ENCODE measurements around the gene ZCCHC24. TPM values are rescaled to one million over a fixed set of nuclear protein-coding genes. Genes with fewer than 3 reads are reported as not detected.

ZCCHC24 gene
- total and polyA plus RNA-seq, 2 donors (not counting 3 experiments of a cell fraction or from before 2014, with no cell fraction given): 5.2 to 8.4 TPM

DNA sequence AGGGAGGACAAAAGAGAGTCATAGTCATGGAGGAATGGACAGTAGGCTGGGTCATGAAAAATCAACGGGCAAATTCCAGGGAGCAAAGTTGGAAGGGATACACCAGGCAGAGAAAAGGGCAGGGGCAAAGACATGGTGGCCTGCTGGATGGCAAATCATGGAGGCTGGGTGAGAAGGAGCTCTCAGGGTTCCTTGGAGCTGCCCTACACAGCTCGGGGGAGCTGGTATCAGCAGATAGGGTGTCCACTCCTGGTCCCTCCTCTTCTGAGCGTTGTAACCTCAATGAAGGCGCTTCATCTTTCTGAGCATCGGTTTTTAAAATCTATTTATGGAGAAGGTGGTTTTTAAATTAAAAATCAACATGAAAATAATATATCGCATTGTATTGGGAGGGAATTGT, 39.1 kb upstream of the ZCCHC24 start:
- Histone ChIP-seq H3K4me1 (ENCODE audit: control insufficient read depth, extremely low read depth, insufficient read depth, low read length) (no peaks in the 10 kb centered on the region), H3K9me1 (replicated peaks; ENCODE audit: control insufficient read depth, extremely low read depth, insufficient read depth, low read length) (no peaks in the 10 kb centered on the region), H4K20me1 (replicated peaks; ENCODE audit: control insufficient read depth, extremely low read depth, insufficient read depth, low read length) (no peaks in the 10 kb centered on the region), H3K27ac (ENCODE audit: insufficient read depth, low read depth, low read length) (no peak overlapping the region), H3K4me2 (ENCODE audit: insufficient read depth, low read length) (no peak overlapping the region), H3K27me3 (ENCODE audit: control insufficient read depth in 2 of 2, insufficient read depth in 2 of 2, low read length in 2 of 2) (peaks cover 3 to 6% of the 10 kb centered on the region in 2 experiments), H3K9me3 (replicated peaks; ENCODE audit: control insufficient read depth, insufficient read depth, low read length) (no peaks in the 10 kb centered on the region), H3K9ac (replicated peaks; ENCODE audit: extremely low read depth, insufficient read depth, low read length) (no peak overlapping the region), H3K36me3 (ENCODE audit: control insufficient read depth in 2 of 2, extremely low read depth in 1 of 2, insufficient read depth in 2 of 2, low read length in 2 of 2) (no peaks in the 10 kb centered on the region), H3K79me2 (ENCODE audit: control insufficient read depth, insufficient read depth, low read length) (no peaks in the 10 kb centered on the region), H3K4me3 (replicated peaks in 1 of 3; ENCODE audit: insufficient read depth in 1 of 3, low read depth in 1 of 3, low read length in 3 of 3) (no peak overlapping the region), H2AFZ (ENCODE audit: low read depth, low read length) (no peak overlapping the region)
- ChIA-PET POLR2A (no interaction called here), CTCF (interaction anchor here (10.8 kb wide), 1 partner anchor 111 kb away, joined by 252 read pairs; no protein-coding TSS in a partner anchor)
- TF ChIP-seq, protein P1, sequence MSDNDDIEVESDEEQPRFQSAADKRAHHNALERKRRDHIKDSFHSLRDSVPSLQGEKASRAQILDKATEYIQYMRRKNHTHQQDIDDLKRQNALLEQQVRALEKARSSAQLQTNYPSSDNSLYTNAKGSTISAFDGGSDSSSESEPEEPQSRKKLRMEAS (IDR thresholded peaks at IDR 0.05; ENCODE audit: insufficient read depth, insufficient read length): no peak
- TF ChIP-seq JUN (IDR thresholded peaks at IDR 0.05; ENCODE audit: borderline replicate concordance, insufficient read depth, insufficient read length, low read depth) (no peak), POLR2A (IDR thresholded peaks at IDR 0.05; ENCODE audit: low read depth, low read length) (no peak), EZH2 (IDR thresholded peaks at IDR 0.05; ENCODE audit: borderline replicate concordance, low read depth, low read length, severe bottlenecking) (no peak), MYC (IDR thresholded peaks at IDR 0.05; ENCODE audit: low read depth, low read length) (no peak), FOS (IDR thresholded peaks at IDR 0.05; ENCODE audit: borderline replicate concordance, insufficient read depth, low read length) (no peak), POLR2AphosphoS5 (IDR thresholded peaks at IDR 0.05; ENCODE audit: insufficient read depth, low read depth, low read length) (no peak), GATA2 (IDR thresholded peaks at IDR 0.05; ENCODE audit: insufficient read depth, insufficient read length, low read depth, low read length) (no peak)
- TF ChIP-seq, protein P2, sequence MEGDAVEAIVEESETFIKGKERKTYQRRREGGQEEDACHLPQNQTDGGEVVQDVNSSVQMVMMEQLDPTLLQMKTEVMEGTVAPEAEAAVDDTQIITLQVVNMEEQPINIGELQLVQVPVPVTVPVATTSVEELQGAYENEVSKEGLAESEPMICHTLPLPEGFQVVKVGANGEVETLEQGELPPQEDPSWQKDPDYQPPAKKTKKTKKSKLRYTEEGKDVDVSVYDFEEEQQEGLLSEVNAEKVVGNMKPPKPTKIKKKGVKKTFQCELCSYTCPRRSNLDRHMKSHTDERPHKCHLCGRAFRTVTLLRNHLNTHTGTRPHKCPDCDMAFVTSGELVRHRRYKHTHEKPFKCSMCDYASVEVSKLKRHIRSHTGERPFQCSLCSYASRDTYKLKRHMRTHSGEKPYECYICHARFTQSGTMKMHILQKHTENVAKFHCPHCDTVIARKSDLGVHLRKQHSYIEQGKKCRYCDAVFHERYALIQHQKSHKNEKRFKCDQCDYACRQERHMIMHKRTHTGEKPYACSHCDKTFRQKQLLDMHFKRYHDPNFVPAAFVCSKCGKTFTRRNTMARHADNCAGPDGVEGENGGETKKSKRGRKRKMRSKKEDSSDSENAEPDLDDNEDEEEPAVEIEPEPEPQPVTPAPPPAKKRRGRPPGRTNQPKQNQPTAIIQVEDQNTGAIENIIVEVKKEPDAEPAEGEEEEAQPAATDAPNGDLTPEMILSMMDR (IDR thresholded peaks at IDR 0.05; ENCODE audit: extremely low read depth in 1 of 2, insufficient read depth in 1 of 2, low read depth in 1 of 2, low read length in 2 of 2): no peak
- DNase-seq (ENCODE audit: low read depth, low spot score) (no peak), FAIRE-seq (no peak)
- dilution Hi-C loops (cut with MboI; ENCODE audit: extremely low pct_ligation_motif_present, low sequenced_read_pairs): no loop called here
- intact Hi-C loops (cut with micrococcal nuclease): no loop called here
- BruUV-seq (replicated peaks): no TSS peak

All from endothelial cell of umbilical vein (primary cell).